ENCODE measurements around the gene FLNA.
"Not testable (repeated sequence)": the region's sequence is repeated elsewhere in the genome, so short reads cannot be mapped to it uniquely, and the experiment has no call there.

FLNA gene

GRCh38 chrX:154305541-154306205 lies 68.8 kb downstream of the FLNA start:
- DNase-seq (ENCODE audit: low read depth) = no peak

- no peak for DNase-seq (ENCODE audit: low read depth)
Observed at GRCh38 chrX:154304846-154305245, 69.6 kb downstream of the FLNA start.

- DNase-seq (ENCODE audit: low read depth) = no peak
Observed at GRCh38 chrX:154303476-154303875, 71.0 kb downstream of the FLNA start.

GRCh38 chrX:154302998-154303397 lies 71.4 kb downstream of the FLNA start:
- not testable (repeated sequence) for DNase-seq (ENCODE audit: low read depth)

GRCh38 chrX:154300816-154301215 lies 73.6 kb downstream of the FLNA start:
- peak; percentile 13 for DNase-seq (ENCODE audit: low read depth)

Data from fibroblast of gingiva (primary cell).